ENCODE data around the gene ACTL6B.
A peak's percentile ranks its signal among the peaks of the same experiment; 100 is the strongest.

The ACTL6B gene

GRCh38 chr7:100604028-100604975 is 51.9 kb downstream of the ACTL6B start:
- no peaks in the 10 kb centered on the region for H3K9me3 ChIP-seq (ENCODE audit: control insufficient read depth, insufficient read depth, low read length)
- no peaks in the 10 kb centered on the region; the same call in 1 of the 2 replicates for H3K27me3 ChIP-seq (ENCODE audit: control insufficient read depth, insufficient read depth, low read length)
- H3K36me3 ChIP-seq (ENCODE audit: control insufficient read depth, insufficient read depth, low read length): 0 out of 2 replicates have a peak, but pooled peaks cover 4% of the 10 kb centered on the region
- H3K4me3 ChIP-seq (ENCODE audit: low read depth, low read length): peak overlapping the region; percentile 79
- peak overlapping the region; percentile 11; the same call in 1 of the 2 replicates for H3K9ac ChIP-seq (ENCODE audit: low read depth, low read length)
- peak overlapping the region; percentile 11 for H3K27ac ChIP-seq (ENCODE audit: low read depth, low read length)
- peaks cover 26% of the 10 kb centered on the region for H3K4me1 ChIP-seq (ENCODE audit: control insufficient read depth, insufficient read depth, low read length)

GRCh38 chr7:100603726-100604027 is 52.6 kb downstream of the ACTL6B start:
- Histone ChIP-seq H3K4me1 (ENCODE audit: control insufficient read depth, insufficient read depth, low read length) (peaks cover 26% of the 10 kb centered on the region), H3K36me3 (ENCODE audit: control insufficient read depth, insufficient read depth, low read length) (0 out of 2 replicates have a peak, but pooled peaks cover 4% of the 10 kb centered on the region), H3K27ac (ENCODE audit: low read depth, low read length) (peak overlapping the region; percentile 11), H3K9me3 (ENCODE audit: control insufficient read depth, insufficient read depth, low read length) (no peaks in the 10 kb centered on the region), H3K4me3 (ENCODE audit: low read depth, low read length) (peak overlapping the region; percentile 61), H3K9ac (ENCODE audit: low read depth, low read length) (peak overlapping the region; percentile 11; the same call in 1 of the 2 replicates), H3K27me3 (ENCODE audit: control insufficient read depth, insufficient read depth, low read length) (no peaks in the 10 kb centered on the region; the same call in 1 of the 2 replicates)

- Histone ChIP-seq H3K36me3 (ENCODE audit: control insufficient read depth, insufficient read depth, low read length) (0 out of 2 replicates have a peak, but pooled peaks cover 4% of the 10 kb centered on the region), H3K9ac (ENCODE audit: low read depth, low read length) (peak overlapping the region; percentile 11; the same call in 1 of the 2 replicates), H3K27ac (ENCODE audit: low read depth, low read length) (peak overlapping the region; percentile 28), H3K4me1 (ENCODE audit: control insufficient read depth, insufficient read depth, low read length) (peaks cover 26% of the 10 kb centered on the region), H3K27me3 (ENCODE audit: control insufficient read depth, insufficient read depth, low read length) (no peaks in the 10 kb centered on the region; the same call in 1 of the 2 replicates), H3K4me3 (ENCODE audit: low read depth, low read length) (peak overlapping the region; percentile 61), H3K9me3 (ENCODE audit: control insufficient read depth, insufficient read depth, low read length) (no peaks in the 10 kb centered on the region)
Observed at GRCh38 chr7:100602889-100603725, 53.1 kb downstream of the ACTL6B start.

GRCh38 chr7:100600730-100601038 is 55.6 kb downstream of the ACTL6B start:
- Histone ChIP-seq H3K27ac (ENCODE audit: low read depth, low read length) (no peak overlapping the region), H3K27me3 (ENCODE audit: control insufficient read depth, insufficient read depth, low read length) (no peaks in the 10 kb centered on the region; the same call in 1 of the 2 replicates), H3K4me1 (ENCODE audit: control insufficient read depth, insufficient read depth, low read length) (peaks cover 22% of the 10 kb centered on the region), H3K4me3 (ENCODE audit: low read depth, low read length) (no peak overlapping the region), H3K36me3 (ENCODE audit: control insufficient read depth, insufficient read depth, low read length) (0 out of 2 replicates have a peak, but pooled peaks cover 6% of the 10 kb centered on the region), H3K9me3 (ENCODE audit: control insufficient read depth, insufficient read depth, low read length) (no peaks in the 10 kb centered on the region), H3K9ac (ENCODE audit: low read depth, low read length) (no peak overlapping the region)

GRCh38 chr7:100599911-100600729 is 56.1 kb downstream of the ACTL6B start:
- Histone ChIP-seq H3K27ac (ENCODE audit: low read depth, low read length) (no peak overlapping the region), H3K36me3 (ENCODE audit: control insufficient read depth, insufficient read depth, low read length) (0 out of 2 replicates have a peak, but pooled peaks cover 6% of the 10 kb centered on the region), H3K9me3 (ENCODE audit: control insufficient read depth, insufficient read depth, low read length) (no peaks in the 10 kb centered on the region), H3K4me3 (ENCODE audit: low read depth, low read length) (no peak overlapping the region), H3K27me3 (ENCODE audit: control insufficient read depth, insufficient read depth, low read length) (no peaks in the 10 kb centered on the region), H3K9ac (ENCODE audit: low read depth, low read length) (no peak overlapping the region), H3K4me1 (ENCODE audit: control insufficient read depth, insufficient read depth, low read length) (peaks cover 22% of the 10 kb centered on the region)

- no peak overlapping the region for H3K4me3 ChIP-seq (ENCODE audit: low read depth, low read length)
- no peak overlapping the region for H3K27ac ChIP-seq (ENCODE audit: low read depth, low read length)
- no peaks in the 10 kb centered on the region for H3K27me3 ChIP-seq (ENCODE audit: control insufficient read depth, insufficient read depth, low read length)
- H3K36me3 ChIP-seq (ENCODE audit: control insufficient read depth, insufficient read depth, low read length): 0 out of 2 replicates have a peak, but pooled peaks cover 6% of the 10 kb centered on the region
- H3K9me3 ChIP-seq (ENCODE audit: control insufficient read depth, insufficient read depth, low read length): no peaks in the 10 kb centered on the region
- no peak overlapping the region for H3K9ac ChIP-seq (ENCODE audit: low read depth, low read length)
- peaks cover 17% of the 10 kb centered on the region for H3K4me1 ChIP-seq (ENCODE audit: control insufficient read depth, insufficient read depth, low read length)
Observed at GRCh38 chr7:100598425-100598824, 57.8 kb downstream of the ACTL6B start.

GRCh38 chr7:100595188-100595587 is 61.1 kb downstream of the ACTL6B start:
- Histone ChIP-seq H3K4me3 (ENCODE audit: low read depth, low read length) (no peak overlapping the region), H3K9me3 (ENCODE audit: control insufficient read depth, insufficient read depth, low read length) (no peaks in the 10 kb centered on the region), H3K27ac (ENCODE audit: low read depth, low read length) (no peak overlapping the region), H3K36me3 (ENCODE audit: control insufficient read depth, insufficient read depth, low read length) (0 out of 2 replicates have a peak, but pooled peaks cover 6% of the 10 kb centered on the region), H3K27me3 (ENCODE audit: control insufficient read depth, insufficient read depth, low read length) (peaks cover 6% of the 10 kb centered on the region), H3K4me1 (ENCODE audit: control insufficient read depth, insufficient read depth, low read length) (peaks cover 4% of the 10 kb centered on the region; the same call in 1 of the 2 replicates), H3K9ac (ENCODE audit: low read depth, low read length) (no peak overlapping the region)

Measured in HUES48 (cell line).